HG03457 (cell line): ENCODE data around the gene ITPR3.
"Not testable (repeated sequence)": the region's sequence is repeated elsewhere in the genome, so short reads cannot be mapped to it uniquely, and the experiment has no call there.

Experiments
- ATAC-seq: cut with Tn5 transposase; IDR thresholded peaks from one replicate; pipeline ENCODE4 v1.9.1; 2021; ENCODE audit warnings: moderate number of reproducible peaks; ENCODE audit not compliant: unreplicated experiment

ITPR3 gene

DNA sequence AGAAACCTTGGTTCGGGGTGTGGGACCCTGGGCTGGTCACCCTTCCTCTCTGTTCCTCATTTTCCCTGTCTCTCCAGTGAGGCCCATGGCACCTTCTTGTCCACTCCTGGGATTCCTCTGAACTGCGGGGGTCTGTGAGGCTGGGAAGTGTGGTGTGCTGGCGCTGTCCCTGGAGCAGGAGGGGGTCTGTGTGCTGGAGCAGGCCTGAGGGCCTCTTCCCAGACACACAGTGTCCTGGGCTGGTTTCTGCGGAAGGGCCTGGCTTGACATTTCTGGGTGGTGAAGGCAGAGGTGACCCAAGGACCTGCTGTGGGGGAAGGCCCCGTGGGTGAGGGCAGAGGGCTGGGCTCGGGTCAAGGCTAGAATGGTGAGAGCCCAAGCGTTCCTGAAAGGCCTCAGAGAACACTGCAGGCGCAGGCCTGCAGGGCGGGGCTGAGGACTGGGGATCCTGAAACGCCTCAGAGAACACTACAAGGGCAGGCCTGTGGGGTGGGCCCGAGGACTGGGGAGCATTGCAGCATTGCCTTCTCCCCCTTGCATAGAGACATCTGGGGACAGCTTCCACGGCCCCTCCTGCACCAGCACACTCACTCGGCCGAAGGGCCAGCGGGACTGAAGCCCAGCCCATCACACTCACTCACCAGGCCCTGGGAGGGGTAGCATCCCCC, 30.5 kb upstream of the ITPR3 start:
- ATAC-seq: no peak

DNA sequence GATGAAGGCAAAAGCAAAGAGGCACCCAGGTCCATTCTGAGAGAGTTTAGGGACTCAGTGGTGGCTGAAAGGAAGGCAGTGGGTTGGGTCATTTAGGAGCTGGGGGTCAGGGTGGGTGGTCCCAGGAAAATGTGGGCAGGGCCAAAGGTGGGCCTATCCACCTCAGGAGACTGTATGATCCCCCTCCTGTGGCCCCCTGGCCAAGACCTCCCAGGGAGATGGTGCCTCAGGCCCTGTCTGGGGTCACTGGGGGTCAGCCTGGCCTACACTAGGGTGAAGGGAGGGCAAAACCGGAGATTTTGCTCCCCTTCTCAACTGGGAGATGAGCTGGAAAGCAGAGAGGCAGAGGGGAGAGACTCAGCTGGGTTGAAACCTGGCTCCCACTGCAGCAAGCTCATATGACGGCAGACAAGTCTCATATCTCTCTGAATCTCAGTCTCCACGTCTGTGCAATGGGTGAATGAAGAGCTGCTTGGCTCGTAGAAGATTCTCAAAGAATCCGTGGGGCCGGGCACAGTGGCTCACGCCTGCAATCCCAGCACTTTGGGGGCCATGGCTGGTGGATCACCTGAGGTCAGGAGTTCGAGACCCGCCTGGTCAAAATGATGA, 29.6 kb upstream of the ITPR3 start:
- ATAC-seq: no peak

DNA sequence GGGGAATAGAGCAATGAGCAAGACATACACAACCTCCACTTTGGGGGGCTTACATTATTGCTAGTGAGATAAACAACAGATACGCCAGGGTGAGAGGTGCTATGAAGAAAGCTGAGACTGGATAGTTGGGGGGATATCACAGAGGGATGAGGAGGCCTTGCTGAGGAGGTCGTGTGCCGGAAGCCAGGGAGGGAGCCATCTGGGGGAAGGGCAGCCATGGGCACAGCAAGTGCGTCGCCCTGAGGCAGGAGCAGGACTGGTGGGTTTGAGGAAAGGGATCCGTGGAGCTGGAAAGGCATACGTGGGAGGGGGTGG, 28.9 kb upstream of the ITPR3 start:
- ATAC-seq: no peak

DNA sequence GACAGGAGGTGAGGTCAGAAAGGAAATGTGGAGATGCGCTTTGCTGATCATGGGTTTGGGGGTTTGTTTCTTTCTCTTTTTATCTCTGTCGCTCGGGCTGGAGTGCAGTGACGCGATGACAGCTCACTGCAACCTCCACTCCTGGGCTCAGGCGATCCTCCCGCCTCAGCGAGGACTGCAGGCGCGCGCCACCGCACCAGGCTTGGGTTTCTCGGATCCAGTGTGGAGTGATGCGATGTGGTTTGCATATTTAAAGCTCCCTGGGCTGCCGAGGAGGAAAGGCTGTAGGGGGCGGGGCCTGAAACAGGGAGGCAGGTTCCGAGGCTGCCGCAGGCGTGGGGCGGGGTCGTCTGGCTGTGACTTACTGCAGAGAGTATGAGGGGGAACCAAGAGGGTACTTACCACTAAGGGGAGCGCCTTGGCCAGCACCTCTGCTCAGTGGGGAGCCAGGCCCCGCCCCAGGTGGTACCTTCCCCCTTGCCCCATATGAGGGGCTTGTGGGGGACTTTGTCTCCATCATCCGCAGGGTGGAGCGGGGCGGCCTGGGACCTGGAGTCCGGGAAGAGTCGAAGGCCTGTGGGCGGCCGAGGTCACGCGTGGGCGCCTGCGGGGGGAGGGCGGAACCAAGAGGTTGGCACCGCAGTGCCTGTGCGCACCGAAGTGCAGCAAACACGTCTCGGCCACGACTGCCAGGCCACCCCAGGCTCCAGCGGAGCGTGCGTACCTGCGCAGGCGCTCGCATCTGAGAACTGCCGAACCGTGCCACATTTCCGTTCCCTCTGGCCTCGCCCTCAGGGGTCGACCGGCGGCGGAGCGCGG, 28.3 kb upstream of the ITPR3 start:
- no peak for ATAC-seq

DNA sequence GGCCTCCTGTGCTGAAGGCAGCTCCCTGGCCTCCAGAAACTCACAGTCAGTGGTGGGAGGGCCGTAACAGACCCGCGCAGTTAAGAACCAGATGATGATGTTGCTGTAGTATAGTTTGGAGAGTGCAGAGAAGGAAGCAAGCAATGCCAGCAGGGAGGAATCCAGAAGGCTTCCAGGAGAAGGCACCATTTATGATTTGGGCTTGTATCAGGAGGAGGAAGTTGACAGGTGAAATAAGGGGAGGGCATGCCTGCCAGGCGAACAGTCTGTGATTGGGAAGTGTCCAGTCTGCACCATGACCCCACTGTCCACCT, 27.8 kb upstream of the ITPR3 start:
- no peak for ATAC-seq

DNA sequence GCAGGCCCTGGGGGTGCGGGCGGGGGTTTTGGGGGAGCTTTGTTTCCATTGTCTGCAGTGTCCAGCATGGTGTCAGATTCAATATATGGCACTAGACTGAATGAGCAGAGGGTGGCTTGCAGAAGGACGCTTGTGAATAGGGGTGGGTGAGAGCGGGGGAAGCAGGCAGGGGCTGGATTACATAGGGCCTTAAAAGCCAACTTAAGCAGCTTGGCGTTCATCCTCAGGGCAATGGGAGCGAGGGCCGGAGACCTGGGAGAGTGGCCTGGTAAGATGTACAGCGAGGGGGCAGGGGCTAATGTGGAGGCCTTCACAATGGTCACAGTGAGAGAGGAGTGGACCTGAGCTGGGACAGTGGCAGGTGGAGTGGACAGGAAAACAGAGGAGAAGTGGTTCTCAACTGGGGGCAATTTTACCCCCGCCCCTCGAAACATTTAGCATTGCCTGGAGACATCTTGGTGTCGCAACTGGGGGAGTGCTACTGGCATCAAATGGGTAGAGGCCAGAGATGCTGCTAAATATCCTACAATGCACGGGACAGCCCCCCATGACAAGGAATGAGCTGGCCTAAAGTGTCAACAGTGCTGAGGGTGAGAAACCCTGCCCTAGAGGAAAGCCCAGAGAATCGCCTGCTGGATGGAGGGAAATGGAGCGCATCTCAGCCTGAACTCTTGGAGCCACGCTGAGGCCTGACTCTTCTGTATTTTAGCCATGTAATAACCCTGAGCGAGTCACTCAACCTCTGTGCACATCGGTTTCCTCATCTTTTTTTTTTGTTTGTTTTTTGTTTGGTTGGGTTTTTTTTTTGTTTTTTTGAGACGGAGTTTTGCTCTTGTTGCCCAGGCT, 25.9 kb upstream of the ITPR3 start:
- ATAC-seq: no peak

DNA sequence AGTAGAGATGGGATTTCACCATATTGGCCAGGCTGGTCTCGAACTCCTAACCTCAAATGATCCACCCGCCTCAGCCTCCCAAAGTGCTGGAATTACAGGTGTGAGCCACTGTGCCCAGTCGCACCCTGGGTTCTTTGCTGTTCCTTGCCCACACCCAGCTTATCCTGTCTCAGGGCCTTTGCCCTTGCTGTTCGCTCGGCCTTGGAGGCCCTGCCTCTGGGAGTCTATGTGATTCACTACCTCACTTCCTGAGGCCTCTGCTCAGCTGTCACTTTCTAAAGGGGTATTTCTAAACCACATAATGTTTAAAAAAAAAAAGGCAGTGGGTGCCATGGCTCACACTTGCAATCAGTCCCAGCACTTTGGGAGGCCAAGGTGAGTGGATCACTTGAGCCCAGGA, 24.2 kb upstream of the ITPR3 start:
- ATAC-seq: not testable (repeated sequence)

DNA sequence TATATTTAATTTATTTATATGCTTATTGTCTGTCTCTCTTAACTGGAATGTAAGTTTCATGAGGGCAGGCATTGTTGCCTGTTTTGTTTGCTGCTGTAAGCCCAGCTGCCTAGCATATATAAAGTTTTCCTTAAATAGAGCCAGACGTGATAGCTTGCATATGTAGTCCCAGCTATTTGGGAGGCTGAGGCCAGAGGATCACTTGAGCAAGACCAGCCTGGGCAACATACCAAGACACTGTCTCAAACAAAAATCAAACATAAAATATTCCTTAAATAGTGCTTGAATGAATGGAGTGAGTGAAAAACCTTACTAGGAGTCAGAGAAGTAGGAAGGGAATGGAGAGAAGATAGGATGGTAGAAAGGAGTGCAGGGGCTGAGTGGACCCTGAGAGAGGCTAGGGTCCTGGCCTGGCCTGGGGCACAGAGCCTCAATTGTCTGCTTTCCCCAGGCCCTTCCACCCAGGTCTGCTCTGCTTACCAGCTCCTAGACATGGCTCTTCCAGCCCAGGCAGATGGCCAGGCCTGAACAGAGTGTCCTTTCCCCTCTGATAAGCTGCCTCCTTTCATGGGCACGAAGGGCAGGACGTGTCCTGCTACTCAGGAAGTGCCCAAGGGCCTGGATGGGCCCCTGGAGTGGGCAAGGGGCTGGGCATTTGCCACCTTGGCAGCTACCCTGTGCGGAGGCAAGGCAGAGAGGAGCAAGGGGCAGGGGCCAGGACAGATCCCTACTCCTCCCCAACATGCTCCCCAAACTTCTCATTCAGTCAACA, 23.4 kb upstream of the ITPR3 start:
- ATAC-seq: no peak

DNA sequence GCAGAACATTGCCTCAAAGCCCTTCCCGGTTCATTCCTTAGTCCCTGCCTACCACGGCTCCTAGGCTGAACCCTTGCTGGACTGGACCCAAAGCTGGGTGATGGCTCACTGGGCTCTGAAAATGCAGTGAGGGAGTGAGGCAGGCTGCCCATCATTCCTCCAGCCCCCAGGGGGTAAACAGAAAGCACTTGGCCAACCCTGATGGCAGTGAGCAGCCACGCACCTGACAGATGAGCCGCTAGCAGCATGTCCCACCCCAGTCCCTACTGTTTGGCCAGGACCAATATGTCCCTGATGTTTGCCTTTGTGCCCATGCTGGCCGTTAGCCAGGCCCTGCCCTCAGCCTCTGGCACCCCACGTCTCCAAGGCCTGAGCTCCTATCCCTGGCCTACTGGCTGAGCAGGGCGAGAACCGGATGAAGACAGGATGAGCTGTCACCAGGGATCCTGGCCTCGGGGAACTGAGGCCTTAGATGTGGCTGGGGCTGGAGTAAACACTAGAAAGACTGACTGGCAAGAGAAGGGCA, 21.6 kb upstream of the ITPR3 start:
- no peak for ATAC-seq

DNA sequence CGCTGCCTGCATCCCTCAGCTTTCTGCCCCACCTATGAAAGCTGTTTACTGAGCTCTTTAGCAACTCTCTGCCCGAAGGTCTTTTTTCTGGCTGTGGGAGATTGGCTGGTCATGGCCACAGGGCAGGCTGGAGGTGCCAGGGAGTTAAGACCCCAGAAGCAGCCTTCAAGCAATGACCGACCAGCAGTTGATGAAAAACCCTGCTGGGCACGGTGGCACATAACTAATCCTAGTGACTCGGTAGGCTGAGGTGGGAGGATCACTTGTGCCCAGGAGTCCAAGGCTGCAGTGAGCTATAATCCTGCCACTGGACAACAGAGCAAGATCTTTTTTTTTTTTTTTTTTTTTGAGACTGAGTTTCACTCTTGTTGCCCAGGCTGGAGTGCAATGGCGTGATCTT, 20.4 kb upstream of the ITPR3 start:
- no peak for ATAC-seq

DNA sequence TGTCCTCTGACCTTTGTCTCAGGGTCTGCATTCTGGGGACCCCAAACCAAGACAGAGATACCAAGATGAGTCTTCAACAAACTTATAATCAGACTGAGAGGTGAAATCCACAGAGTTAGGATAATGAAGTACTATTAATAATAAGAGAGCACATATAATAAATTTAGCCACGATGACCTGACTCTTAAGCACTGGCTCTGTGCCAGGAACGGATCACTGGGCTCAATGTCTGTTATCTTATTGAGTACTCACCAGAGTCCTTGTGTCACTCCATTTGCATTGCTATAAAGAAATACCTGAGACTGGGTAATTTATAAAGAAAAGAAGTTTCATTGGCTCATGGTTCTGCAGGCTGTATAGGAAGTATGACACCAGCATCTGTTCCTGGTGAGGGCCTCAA, 18.9 kb upstream of the ITPR3 start:
- no peak for ATAC-seq

DNA sequence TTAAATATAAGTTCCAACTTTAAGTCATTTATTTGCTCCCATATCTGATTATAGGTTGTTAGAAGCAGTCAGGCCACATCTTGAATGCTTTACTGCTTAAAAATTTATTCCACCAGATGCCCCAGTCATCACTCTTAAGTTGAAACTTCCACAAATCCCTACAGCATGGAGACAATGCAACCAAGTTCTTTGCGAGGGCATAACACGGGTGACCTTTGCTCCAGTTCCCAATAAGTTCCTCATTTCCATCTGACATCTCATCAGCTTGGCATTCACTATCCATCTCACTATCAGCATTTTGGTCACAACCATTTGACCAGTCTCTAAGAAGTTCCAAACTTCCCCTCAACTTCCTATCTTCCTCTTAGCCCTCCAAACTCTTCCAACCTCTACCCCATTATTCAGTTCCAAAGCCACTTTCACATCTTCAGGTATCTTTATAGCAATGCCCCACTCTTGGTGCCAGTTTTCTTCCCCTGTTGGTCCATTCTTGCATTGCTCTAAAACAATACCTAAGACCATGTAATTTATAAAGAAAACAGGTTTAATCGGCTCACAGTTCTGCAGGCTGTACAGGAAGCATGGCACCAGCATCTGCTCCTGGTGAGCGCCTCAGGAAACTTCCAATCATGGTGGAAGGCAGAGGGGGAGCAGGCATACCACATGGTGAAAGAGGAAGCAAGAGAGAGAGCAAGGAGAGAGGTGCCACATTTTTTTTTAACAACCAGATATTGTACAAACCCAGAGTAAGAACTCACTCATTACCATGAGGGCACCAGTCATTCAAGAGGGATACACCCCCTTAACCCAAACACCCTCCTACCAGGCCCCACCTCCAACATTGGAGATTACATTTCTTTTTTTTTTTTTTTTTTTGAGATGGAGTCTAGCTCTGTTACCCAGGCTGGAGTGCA, 15.9 kb upstream of the ITPR3 start:
- ATAC-seq: no peak

DNA sequence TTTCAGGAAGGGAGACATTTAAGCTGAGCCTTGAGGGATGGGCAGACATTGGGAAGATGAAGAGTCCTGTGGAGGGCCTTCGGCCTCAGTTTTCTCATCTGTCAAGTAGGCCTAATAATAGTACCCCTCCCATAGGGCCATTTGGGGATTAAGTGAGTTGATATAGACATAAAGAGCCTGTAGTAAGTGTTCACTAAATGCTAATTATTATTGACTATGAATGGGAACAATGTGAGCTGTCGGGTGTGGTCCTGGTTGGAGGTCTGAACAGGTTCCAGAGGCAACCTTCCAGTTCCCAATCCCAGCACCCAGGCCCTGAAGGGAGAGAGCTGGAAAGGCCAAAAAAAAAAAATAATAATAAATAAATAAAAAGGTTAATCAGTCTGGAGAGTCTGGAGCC, 14.5 kb upstream of the ITPR3 start:
- no peak for ATAC-seq

DNA sequence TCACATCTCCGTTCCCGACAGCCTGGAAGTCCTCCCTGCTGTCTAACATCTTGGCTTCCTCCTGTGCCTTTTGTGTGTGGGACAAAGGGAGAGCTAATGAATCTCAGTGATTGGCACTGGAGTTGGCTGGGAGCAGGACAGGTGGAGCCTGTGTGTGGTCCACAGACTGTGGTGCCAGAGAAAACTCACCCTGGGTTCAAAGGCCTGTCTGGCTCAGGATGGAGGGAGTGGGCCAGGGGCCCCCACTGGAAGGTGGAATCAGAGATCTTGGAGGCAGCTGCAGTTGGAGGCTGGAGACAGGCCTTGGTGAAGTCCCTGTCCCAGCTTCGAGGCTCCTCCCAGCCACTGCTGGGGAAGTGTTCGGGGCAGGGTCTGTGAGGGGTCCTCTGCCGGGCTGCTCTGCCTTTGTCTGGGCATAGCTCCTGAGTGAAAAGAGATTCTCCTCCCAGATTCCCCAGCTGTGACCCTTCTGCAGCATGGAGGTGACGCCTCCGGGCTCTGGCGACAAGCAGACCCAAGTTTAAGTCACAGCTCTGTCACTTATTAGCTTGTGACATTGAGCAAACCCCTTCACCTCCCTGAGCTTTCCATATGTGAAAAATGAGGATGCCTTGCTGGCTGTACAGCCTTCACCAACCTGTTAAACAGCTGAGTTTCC, 13.9 kb upstream of the ITPR3 start:
- no peak for ATAC-seq

DNA sequence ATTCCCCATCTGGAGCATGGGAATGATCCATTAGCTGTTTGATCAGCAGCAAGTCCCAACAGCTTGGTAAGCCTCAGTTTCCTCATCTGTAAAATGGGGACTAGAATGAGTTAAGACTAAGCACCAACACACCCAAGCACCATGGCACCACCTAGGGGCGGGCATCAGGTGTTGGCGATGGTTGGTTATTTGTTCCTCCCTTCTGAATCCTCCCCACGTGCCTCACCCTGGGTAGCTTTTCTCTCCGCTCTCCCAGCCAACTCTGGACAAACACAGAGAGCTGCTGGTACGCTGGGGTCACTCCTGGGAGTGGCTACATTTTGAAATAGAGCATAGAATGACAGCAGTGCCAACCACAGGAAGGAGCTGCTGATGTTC, 13.3 kb upstream of the ITPR3 start:
- no peak for ATAC-seq

DNA sequence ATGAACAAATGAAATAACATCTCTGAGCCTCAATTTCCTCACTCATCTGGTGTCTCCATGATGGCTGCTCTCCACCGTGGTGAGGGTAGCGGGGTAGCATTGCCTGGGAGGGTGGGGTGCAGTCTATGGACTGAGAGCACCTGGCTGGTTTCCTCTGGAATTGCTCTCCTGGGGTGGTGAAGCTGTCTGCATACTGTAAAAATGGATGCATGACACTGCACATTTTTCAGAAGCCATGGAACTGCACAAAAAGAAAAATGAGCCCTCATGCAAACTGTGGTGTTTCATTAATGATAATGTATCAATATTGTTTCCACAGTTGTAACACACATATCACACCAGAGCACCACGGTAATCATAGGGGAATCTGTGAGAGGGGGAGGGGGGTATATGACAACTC, 12.1 kb upstream of the ITPR3 start:
- no peak for ATAC-seq

DNA sequence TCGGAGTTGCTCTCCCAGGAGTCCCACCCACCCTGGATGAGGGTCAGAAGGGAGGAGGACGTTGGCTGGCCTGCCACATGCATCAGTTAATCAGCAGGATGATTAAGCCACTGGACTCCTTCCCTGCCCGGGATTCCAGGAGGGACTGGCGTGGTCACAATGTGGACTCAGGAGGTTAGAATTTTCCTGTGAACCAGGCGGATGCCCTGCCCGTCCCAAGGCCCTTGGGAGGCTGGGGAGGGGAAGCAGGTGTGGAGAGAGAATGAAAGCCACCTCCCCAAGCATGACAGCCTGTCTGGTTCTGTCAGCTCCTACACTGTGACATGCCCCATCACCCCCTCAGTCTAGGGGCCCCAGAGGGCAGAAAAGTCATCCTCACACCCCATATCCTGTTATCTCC, 11.6 kb upstream of the ITPR3 start:
- ATAC-seq: no peak

DNA sequence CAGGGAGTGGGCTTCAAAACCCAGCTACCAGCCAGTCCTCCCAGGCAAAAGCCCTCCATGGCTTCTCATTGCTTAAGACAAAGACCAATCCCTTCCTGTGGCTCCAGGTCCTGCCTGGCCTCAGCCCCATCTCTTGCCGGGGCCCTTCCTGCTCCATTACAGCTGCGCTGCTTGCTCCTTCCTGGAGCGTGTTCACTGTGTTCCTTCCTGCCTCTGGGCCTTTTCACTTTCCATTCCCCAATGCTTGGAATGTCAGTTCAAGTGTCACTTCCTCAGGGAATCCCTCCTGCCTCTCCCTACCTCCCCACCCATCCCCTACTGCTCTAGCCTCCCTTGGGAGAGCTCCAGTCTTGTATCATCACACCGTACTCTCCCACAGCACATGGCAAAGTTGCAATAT, 11.1 kb upstream of the ITPR3 start:
- no peak for ATAC-seq
